ENCODE measurements around the gene CDT1. TPM values are rescaled to one million over a fixed set of nuclear protein-coding genes. Genes with fewer than 3 reads are reported as not detected.

The CDT1 gene
- total RNA-seq, 4 donors from 2014 or later: 0.92 to 2.0 TPM; not detected in 2

GRCh38 chr16:88760424-88761142, 43.0 kb upstream of the CDT1 start:
- WGBS, 2 donors (ENCODE audit: low coverage in 1 of 2): 60% methylated on average over 2 of the region's 24 CpGs; no CpG with 5 or more reads in 1 of the 2 donors

GRCh38 chr16:88761143-88761534, 42.5 kb upstream of the CDT1 start:
- WGBS, 2 donors (ENCODE audit: low coverage in 1 of 2): no CpG with 5 or more reads among the region's 11 CpGs
- H3K27me3 ChIP-seq: no peaks in the 10 kb centered on the region
- no peak overlapping the region for H3K4me3 ChIP-seq
- peak overlapping the region in 3 of 4 donors; percentile 91 to 96 (median 94) for H3K27ac ChIP-seq
- H3K36me3 ChIP-seq: peaks cover 0 to 10% of the 10 kb centered on the region in 2 donors
- TF ChIP-seq EP300 (IDR thresholded peaks at IDR 0.05): no peak
- TF ChIP-seq CTCF (IDR thresholded peaks at IDR 0.05): no peak
- no peak for TF ChIP-seq POLR2A (IDR thresholded peaks at IDR 0.05)
- no peak for TF ChIP-seq POLR2AphosphoS5 (IDR thresholded peaks at IDR 0.05)
- H3K9me3 ChIP-seq: no peaks in the 10 kb centered on the region
- no peak for ATAC-seq
- peaks cover 0 to 95% (median 52%) of the 10 kb centered on the region in 3 donors for H3K4me1 ChIP-seq

More at GRCh38 chr16:88760424-88761142, 43.0 kb upstream of the CDT1 start:
- TF ChIP-seq EP300 (IDR thresholded peaks at IDR 0.05): no peak
- TF ChIP-seq CTCF (IDR thresholded peaks at IDR 0.05): no peak
- no peak for TF ChIP-seq POLR2A (IDR thresholded peaks at IDR 0.05)
- no peak for TF ChIP-seq POLR2AphosphoS5 (IDR thresholded peaks at IDR 0.05)
- peaks cover 0 to 95% (median 55%) of the 10 kb centered on the region in 3 donors for H3K4me1 ChIP-seq
- peaks cover 0 to 6% of the 10 kb centered on the region in 2 donors for H3K36me3 ChIP-seq
- no peaks in the 10 kb centered on the region for H3K27me3 ChIP-seq
- no peak for ATAC-seq
- H3K27ac ChIP-seq: peak overlapping the region; percentile 81 to 96 (median 92)
- no peak overlapping the region for H3K4me3 ChIP-seq
- H3K9me3 ChIP-seq: no peaks in the 10 kb centered on the region

GRCh38 chr16:88761830-88762229, 41.8 kb upstream of the CDT1 start:
- no peak for TF ChIP-seq EP300 (IDR thresholded peaks at IDR 0.05)
- no peak for TF ChIP-seq POLR2AphosphoS5 (IDR thresholded peaks at IDR 0.05)
- no peak for TF ChIP-seq POLR2A (IDR thresholded peaks at IDR 0.05)
- no peak for TF ChIP-seq CTCF (IDR thresholded peaks at IDR 0.05)
- no peak overlapping the region for H3K4me3 ChIP-seq
- ATAC-seq: no peak
- peaks cover 0 to 10% of the 10 kb centered on the region in 2 donors for H3K36me3 ChIP-seq
- H3K4me1 ChIP-seq: peaks cover 0 to 98% (median 56%) of the 10 kb centered on the region in 3 donors
- peak overlapping the region in 3 of 4 donors; percentile 91 to 96 (median 94) for H3K27ac ChIP-seq
- no peaks in the 10 kb centered on the region for H3K27me3 ChIP-seq
- 60% methylated on average over 4 of the region's 10 CpGs; no CpG with 5 or more reads in 1 of the 2 donors for WGBS, 2 donors (ENCODE audit: low coverage in 1 of 2)
- H3K9me3 ChIP-seq: no peaks in the 10 kb centered on the region

- peaks cover 0 to 99% (median 61%) of the 10 kb centered on the region in 3 donors for H3K4me1 ChIP-seq
- peaks cover 0 to 10% of the 10 kb centered on the region in 2 donors for H3K36me3 ChIP-seq
- H3K9me3 ChIP-seq: no peaks in the 10 kb centered on the region
- H3K27me3 ChIP-seq: no peaks in the 10 kb centered on the region
- TF ChIP-seq POLR2A (IDR thresholded peaks at IDR 0.05): no peak
- TF ChIP-seq POLR2AphosphoS5 (IDR thresholded peaks at IDR 0.05): no peak
- TF ChIP-seq CTCF (IDR thresholded peaks at IDR 0.05): no peak
- H3K4me3 ChIP-seq: no peak overlapping the region
- no peak for ATAC-seq
- peak overlapping the region in 3 of 4 donors; percentile 91 to 96 (median 94) for H3K27ac ChIP-seq
- 80% methylated on average over 3 of the region's 16 CpGs; no CpG with 5 or more reads in 1 of the 2 donors for WGBS, 2 donors (ENCODE audit: low coverage in 1 of 2)
These were observed 41.2 kb upstream of the CDT1 start for GRCh38 chr16:88762258-88762870.
